Stimulated activated CD4-positive, alpha-beta T cell treated with anti-CD3 and anti-CD28 coated beads, TNF-alpha, amount 100 ng/mL, for 1 hour (primary cell): ENCODE measurements around the gene MSLN.

ENCODE experiments used
- DNase-seq, 3 donors: peaks; one replicate each; pipeline ENCODE4 v3.0.0-alpha.2; 2020; ENCODE audit warnings: low read depth in 3 of 3, low spot score in 1 of 3

The MSLN gene

GRCh38 chr16:788399-789126 is 28.0 kb downstream of the MSLN start, which contains the start of gene CHTF18:
TSS of gene CHTF18 (plus strand) at chr16:788620. CDS start at chr16:788685, 65 bp downstream.
- DNase-seq, result peak; percentile 81 to 94 (median 91)

DNA sequence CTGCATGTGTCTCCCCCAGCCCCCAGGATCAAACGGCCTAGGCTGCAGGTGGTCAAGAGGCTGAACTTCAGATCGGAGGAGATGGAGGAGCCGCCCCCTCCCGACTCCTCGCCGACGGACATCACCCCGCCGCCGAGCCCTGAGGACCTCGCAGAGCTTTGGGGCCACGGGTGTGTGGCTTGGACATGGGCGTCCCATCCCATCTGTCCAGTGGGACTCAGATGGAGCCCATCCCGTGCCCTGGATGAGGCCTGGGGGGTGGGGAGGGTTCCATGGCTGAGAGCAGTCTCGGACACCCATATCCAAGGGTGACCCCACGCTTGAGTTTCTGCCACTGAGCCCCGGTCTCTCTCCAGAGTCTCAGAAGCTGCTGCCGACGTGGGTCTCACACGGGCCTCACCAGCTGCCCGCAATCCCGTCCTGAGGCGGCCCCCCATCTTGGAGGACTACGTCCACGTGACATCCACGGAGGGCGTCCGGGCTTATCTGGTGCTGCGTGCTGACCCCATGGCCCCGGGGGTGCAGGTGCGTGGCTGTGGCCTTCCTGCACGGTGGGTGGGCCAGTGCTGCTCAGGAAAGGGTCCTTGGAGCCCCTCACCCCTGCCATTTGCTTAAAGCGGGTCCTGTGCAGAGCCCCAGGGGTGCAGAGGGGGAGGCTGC is 28.8 kb downstream of the MSLN start:
- DNase-seq, result no peak

DNA sequence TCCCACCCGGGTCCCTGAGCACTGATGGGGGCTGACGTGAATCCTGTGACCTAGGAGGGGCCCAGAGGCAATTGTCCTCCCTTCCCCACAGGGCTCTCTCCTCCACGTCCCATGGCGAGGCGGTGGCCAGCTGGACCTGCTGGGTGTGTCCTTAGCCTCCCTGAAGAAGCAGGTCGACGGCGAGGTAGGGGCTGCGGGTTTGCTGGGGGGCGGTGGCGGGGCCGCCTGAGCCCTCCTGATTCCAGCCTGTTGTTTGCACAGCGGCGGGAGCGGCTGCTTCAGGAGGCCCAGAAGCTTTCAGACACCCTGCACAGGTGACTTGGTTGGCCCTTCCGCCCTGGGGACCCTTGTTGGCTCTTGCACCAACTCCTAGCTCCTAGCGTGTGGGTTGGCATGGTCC is 29.6 kb downstream of the MSLN start:
- DNase-seq, result no peak

GRCh38 chr16:791131-791530 is 30.6 kb downstream of the MSLN start:
- DNase-seq, result no peak

GRCh38 chr16:792221-792995 is 31.9 kb downstream of the MSLN start:
- DNase-seq, result no peak

GRCh38 chr16:793414-793813 is 32.9 kb downstream of the MSLN start:
- no peak for DNase-seq

GRCh38 chr16:794091-794822 is 33.7 kb downstream of the MSLN start:
- no peak for DNase-seq

- no peak for DNase-seq
Measured at GRCh38 chr16:794853-795466, 34.4 kb downstream of the MSLN start.

DNA sequence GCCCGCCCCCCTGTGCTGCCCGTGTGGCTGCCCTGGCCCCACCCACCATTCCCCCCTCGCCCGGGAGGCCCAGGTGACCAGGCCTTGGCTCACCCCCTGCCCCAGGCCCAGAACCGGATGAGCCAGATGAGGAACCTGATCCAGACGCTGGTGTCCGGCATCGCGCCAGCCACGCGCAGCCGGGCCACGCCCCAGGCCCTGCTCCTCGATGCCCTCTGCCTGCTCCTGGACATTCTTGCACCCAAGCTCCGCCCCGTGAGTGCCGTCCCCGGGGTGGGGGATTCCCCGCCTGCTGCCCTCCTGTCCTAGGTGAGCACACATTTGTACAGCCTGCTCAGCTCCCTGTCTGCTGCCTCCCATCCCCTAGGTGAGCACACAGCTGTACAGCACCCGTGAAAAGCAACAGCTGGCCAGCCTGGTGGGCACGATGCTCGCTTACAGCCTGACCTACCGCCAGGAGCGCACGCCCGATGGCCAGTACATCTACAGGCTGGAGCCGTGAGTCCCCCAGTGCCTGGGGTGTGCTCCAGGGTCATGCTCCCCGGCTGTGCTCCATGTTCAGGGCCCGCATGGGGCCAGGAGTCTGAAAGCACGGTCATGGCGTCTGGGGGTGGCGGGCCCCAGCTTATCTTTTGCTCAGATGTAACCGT is 35.2 kb downstream of the MSLN start:
- DNase-seq, result no peak

DNA sequence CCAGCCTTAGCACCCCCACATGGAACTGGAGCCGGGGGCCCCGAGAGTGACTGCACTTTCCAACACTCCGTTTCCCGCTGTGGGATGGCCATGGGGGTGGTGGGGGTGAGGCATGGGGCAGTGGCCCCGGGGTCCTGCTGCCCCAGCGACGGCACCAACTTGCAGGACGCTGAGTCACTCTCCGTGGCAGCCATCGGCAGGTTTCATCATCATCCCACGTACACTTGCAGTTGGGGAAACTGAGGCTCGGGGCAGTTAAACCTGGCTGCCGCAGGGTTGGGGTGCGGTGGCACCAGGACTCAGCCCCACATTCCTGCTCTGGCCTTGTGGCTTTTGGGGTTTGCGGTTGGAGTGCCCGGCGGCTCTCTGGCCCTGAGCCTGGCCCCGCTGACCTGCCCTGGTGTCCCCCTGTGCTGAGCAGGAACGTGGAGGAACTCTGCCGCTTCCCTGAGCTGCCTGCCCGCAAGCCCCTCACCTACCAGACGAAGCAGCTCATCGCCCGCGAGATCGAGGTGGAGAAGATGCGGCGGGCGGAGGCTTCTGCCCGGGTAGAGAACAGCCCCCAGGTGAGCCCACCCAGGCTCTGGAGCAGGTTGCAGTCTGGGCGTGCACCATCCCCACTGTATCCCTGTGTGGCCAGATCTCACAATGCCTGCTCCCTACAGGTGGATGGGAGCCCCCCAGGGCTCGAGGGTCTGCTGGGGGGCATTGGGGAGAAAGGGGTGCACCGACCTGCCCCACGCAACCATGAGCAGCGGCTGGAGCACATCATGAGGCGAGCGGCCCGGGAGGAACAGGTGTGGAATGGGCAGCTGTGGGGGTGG is 36.0 kb downstream of the MSLN start:
- DNase-seq, result no peak

GRCh38 chr16:797120-797420 is 36.5 kb downstream of the MSLN start:
- no peak for DNase-seq

DNA sequence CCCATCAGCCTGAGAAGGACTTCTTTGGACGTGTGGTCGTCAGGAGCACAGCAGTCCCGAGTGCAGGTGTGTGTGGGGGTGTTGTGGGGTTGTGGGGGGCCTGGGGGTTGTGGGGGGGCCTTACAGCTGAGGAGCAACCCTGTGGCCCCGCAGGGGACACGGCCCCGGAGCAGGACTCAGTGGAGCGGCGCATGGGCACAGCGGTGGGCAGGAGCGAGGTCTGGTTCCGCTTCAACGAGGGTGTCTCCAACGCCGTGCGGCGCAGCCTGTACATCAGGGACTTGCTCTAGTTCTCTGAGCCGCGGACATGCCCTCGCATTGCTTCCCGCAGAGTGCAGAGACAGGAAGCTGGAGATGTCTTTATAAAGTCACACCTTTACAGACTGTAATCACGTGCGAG is 37.2 kb downstream of the MSLN start:
- DNase-seq, result no peak

DNA sequence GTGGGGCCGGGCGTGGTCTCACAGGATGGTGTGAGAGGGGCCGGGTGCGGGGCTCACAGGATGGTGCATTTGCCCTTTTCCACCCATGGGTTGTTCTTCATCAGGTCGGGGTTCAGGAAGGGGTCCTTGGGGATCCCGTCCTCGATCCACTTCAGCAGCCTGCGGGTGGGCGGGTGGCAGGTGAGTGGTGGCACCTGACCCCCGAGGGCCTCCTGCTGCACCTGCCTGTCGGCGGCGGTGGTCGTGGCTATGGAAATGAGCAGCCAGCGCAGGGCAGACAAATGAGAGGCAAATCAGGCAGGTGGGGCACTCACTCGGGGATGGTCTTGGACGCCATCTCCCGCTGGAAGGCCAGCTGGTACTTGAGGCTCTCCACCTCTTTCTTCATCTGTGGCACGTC is 38.1 kb downstream of the MSLN start:
- DNase-seq, result no peak

- no peak for DNase-seq
Measured at GRCh38 chr16:799111-799947, 38.8 kb downstream of the MSLN start.

DNA sequence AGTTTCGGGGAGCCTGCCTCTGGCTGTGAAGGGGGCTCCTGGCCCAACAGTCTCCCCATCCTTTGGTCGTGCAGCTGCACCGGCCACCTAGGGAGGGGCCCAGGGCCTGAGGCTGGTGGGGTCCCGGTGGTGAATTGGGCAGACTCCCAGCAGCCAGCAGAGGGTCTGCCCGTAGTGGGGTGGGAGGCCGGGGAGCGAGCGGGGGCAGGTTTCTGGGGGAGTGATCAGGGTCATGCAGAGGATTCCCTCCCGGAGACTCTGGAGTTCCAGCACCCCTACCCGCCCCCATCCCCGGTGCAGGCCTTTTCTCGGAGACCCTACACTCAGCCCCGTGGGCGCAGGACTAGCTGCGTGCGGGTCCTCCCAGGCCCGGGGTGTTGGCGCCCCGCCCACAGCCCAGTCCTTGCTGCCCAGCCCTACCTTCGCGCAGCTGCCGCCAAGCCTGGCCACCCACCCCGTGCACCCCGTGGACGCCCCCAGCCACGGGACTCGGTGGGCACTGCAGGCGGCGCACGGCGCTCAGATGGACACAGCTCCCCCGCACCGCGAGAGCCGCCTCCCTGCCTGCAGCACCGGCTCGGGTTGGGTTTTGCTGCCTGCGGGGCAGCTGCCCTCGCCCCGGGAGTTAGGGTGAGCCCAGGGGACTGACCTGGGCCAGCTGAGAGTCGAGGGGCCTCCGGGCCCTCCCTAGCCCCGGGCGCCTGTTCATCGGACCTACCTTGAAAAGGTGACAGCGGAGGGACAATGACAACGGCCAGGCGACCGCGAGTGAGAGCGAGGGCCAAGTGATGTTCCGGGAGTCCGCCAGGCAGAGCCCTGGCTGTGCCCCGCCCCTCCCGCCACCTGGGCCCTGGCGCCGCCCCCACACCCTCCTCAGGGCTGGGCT is 39.7 kb downstream of the MSLN start, which contains the start of gene GNG13:
Gene GNG13, minus strand, starts transcription at position 787 of the 886 bp plus-strand sequence. CDS start 1,657 bp downstream, outside the sequence.
- no peak for DNase-seq

DNA sequence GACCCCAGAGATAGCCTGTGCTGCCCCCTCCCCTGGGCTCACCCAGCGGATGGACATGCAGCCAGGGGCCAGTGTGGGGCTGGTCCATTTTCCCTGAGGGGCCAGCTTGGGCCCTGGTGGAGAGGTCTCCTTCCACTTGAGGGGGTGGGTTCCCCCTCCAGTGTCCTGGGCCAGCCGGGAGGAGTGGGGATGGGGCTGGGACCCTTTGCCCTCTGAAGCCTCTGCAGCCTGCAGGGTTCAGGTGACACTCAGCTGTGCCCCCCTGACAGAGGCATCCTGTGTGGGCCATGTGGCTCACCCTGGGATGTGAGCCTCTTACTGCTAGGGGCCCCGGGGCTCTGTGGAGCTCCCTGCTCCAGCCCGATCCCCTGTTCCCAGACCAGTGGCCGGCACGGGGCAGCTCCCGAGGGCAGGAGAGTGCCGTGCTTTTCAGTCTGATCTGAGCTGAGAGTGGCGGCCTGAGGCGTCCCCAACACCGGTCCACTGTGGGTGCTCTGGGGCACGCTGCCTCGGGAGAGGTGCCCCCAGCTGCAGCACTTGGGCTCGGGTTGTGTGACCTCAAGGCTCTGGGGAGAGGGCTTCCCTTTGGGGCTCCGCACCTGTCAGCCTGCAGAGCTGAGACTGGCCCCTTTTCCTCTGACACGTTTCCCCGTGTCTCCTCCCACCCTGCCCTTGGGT is 40.4 kb downstream of the MSLN start:
- DNase-seq, result no peak
